Stimulated activated naive CD8-positive, alpha-beta T cell treated with anti-CD3 and anti-CD28 coated beads, Interleukin-15, Interleukin-2, amounts not matched to agents 100 ng/mL and 50 ng/mL, for 24 hours (primary cell): ENCODE results near the gene SMPD3.
A peak's percentile ranks its signal among the peaks of the same experiment; 100 is the strongest.

Experiments used
- H3K27ac Mint-ChIP-seq: one replicate; pipeline ENCODE4 v1.8.0; 2021; ENCODE audit warnings: mild to moderate bottlenecking, mixed read lengths
- H3K27me3 Mint-ChIP-seq: one replicate; pipeline ENCODE4 v1.8.0; 2021; ENCODE audit warnings: mixed read lengths
- H3K36me3 Mint-ChIP-seq: one replicate; pipeline ENCODE4 v1.8.0; 2021; ENCODE audit warnings: low read depth, mixed read lengths
- H3K4me1 Mint-ChIP-seq: one replicate; pipeline ENCODE4 v1.8.0; 2021; ENCODE audit warnings: low read depth, mixed read lengths
- H3K4me3 Mint-ChIP-seq: one replicate; pipeline ENCODE4 v1.8.0; 2021; ENCODE audit warnings: mild to moderate bottlenecking, mixed read lengths
- H3K9me3 Mint-ChIP-seq: one replicate; pipeline ENCODE4 v1.8.0; 2021; ENCODE audit warnings: mixed read lengths

SMPD3 gene

GRCh38 chr16:68458101-68458500 lies 9.8 kb upstream of the SMPD3 start:
- H3K27me3 Mint-ChIP-seq: no peaks in the 10 kb centered on the region
- no peaks in the 10 kb centered on the region for H3K9me3 Mint-ChIP-seq
- no peak overlapping the region for H3K27ac Mint-ChIP-seq
- no peaks in the 10 kb centered on the region for H3K36me3 Mint-ChIP-seq
- no peak overlapping the region for H3K4me3 Mint-ChIP-seq
- no peaks in the 10 kb centered on the region for H3K4me1 Mint-ChIP-seq

- no peaks in the 10 kb centered on the region for H3K4me1 Mint-ChIP-seq
- no peak overlapping the region for H3K4me3 Mint-ChIP-seq
Observed at GRCh38 chr16:68455631-68456030, 7.3 kb upstream of the SMPD3 start.

GRCh38 chr16:68454920-68455435 lies 6.7 kb upstream of the SMPD3 start:
- Mint-ChIP-seq H3K27ac (no peak overlapping the region), H3K36me3 (no peaks in the 10 kb centered on the region), H3K4me3 (no peak overlapping the region), H3K27me3 (no peaks in the 10 kb centered on the region), H3K4me1 (no peaks in the 10 kb centered on the region), H3K9me3 (no peaks in the 10 kb centered on the region)

More at GRCh38 chr16:68455631-68456030, 7.3 kb upstream of the SMPD3 start:
- H3K27ac Mint-ChIP-seq: no peak overlapping the region
- H3K9me3 Mint-ChIP-seq: no peaks in the 10 kb centered on the region
- H3K27me3 Mint-ChIP-seq: no peaks in the 10 kb centered on the region
- H3K36me3 Mint-ChIP-seq: no peaks in the 10 kb centered on the region

- H3K4me3 Mint-ChIP-seq: no peak overlapping the region
- no peaks in the 10 kb centered on the region for H3K36me3 Mint-ChIP-seq
- peaks cover 6% of the 10 kb centered on the region for H3K4me1 Mint-ChIP-seq
- H3K9me3 Mint-ChIP-seq: no peaks in the 10 kb centered on the region
- H3K27me3 Mint-ChIP-seq: no peaks in the 10 kb centered on the region
- no peak overlapping the region for H3K27ac Mint-ChIP-seq
Observed at GRCh38 chr16:68453816-68454215, 5.5 kb upstream of the SMPD3 start.

GRCh38 chr16:68452176-68452575 lies 3.9 kb upstream of the SMPD3 start:
- Mint-ChIP-seq H3K9me3 (no peaks in the 10 kb centered on the region), H3K4me3 (no peak overlapping the region), H3K4me1 (peaks cover 19% of the 10 kb centered on the region), H3K27ac (no peak overlapping the region), H3K36me3 (no peaks in the 10 kb centered on the region), H3K27me3 (no peaks in the 10 kb centered on the region)

GRCh38 chr16:68451676-68452075 lies 3.4 kb upstream of the SMPD3 start:
- no peak overlapping the region for H3K4me3 Mint-ChIP-seq
- H3K9me3 Mint-ChIP-seq: no peaks in the 10 kb centered on the region
- peaks cover 19% of the 10 kb centered on the region for H3K4me1 Mint-ChIP-seq
- peaks cover under 1% of the 10 kb centered on the region for H3K27me3 Mint-ChIP-seq
- H3K27ac Mint-ChIP-seq: no peak overlapping the region
- H3K36me3 Mint-ChIP-seq: no peaks in the 10 kb centered on the region

- Mint-ChIP-seq H3K4me1 (peaks cover 23% of the 10 kb centered on the region), H3K27ac (no peak overlapping the region), H3K9me3 (no peaks in the 10 kb centered on the region), H3K36me3 (no peaks in the 10 kb centered on the region), H3K27me3 (peaks cover 6% of the 10 kb centered on the region), H3K4me3 (no peak overlapping the region)
Observed at GRCh38 chr16:68450741-68451255, 2.5 kb upstream of the SMPD3 start.

- Mint-ChIP-seq H3K4me1 (peaks cover 23% of the 10 kb centered on the region), H3K27ac (no peak overlapping the region), H3K9me3 (no peaks in the 10 kb centered on the region), H3K36me3 (no peaks in the 10 kb centered on the region), H3K4me3 (peak overlapping the region; percentile 72), H3K27me3 (peaks cover 35% of the 10 kb centered on the region)
Observed at GRCh38 chr16:68447653-68448359, 502 bp downstream of the SMPD3 start.

- Mint-ChIP-seq H3K4me1 (peaks cover 23% of the 10 kb centered on the region), H3K9me3 (no peaks in the 10 kb centered on the region), H3K27me3 (peaks cover 43% of the 10 kb centered on the region), H3K27ac (no peak overlapping the region), H3K4me3 (no peak overlapping the region), H3K36me3 (no peaks in the 10 kb centered on the region)
Observed at GRCh38 chr16:68446681-68447652, 1.3 kb downstream of the SMPD3 start.

- Mint-ChIP-seq H3K4me3 (no peak overlapping the region), H3K36me3 (no peaks in the 10 kb centered on the region), H3K9me3 (no peaks in the 10 kb centered on the region), H3K27me3 (peaks cover 45% of the 10 kb centered on the region), H3K27ac (no peak overlapping the region), H3K4me1 (peaks cover 23% of the 10 kb centered on the region)
Observed at GRCh38 chr16:68445458-68445857, 2.9 kb downstream of the SMPD3 start.

- no peaks in the 10 kb centered on the region for H3K36me3 Mint-ChIP-seq
- no peaks in the 10 kb centered on the region for H3K9me3 Mint-ChIP-seq
- no peak overlapping the region for H3K27ac Mint-ChIP-seq
- peaks cover 54% of the 10 kb centered on the region for H3K27me3 Mint-ChIP-seq
- peaks cover 20% of the 10 kb centered on the region for H3K4me1 Mint-ChIP-seq
- no peak overlapping the region for H3K4me3 Mint-ChIP-seq
Observed at GRCh38 chr16:68444056-68444657, 4.2 kb downstream of the SMPD3 start.

- Mint-ChIP-seq H3K9me3 (peaks cover 4% of the 10 kb centered on the region), H3K36me3 (no peaks in the 10 kb centered on the region), H3K4me1 (peaks cover 4% of the 10 kb centered on the region), H3K27me3 (peaks cover 14% of the 10 kb centered on the region), H3K4me3 (no peak overlapping the region), H3K27ac (no peak overlapping the region)
Observed at GRCh38 chr16:68436581-68436980, 11.7 kb downstream of the SMPD3 start.

GRCh38 chr16:68434624-68435210 lies 13.6 kb downstream of the SMPD3 start:
- Mint-ChIP-seq H3K9me3 (peaks cover 4% of the 10 kb centered on the region), H3K27ac (no peak overlapping the region), H3K4me1 (peaks cover 4% of the 10 kb centered on the region), H3K4me3 (no peak overlapping the region), H3K27me3 (peaks cover 10% of the 10 kb centered on the region), H3K36me3 (no peaks in the 10 kb centered on the region)

- Mint-ChIP-seq H3K27ac (no peak overlapping the region), H3K27me3 (peaks cover under 1% of the 10 kb centered on the region), H3K4me1 (peaks cover 4% of the 10 kb centered on the region), H3K36me3 (no peaks in the 10 kb centered on the region), H3K9me3 (peaks cover 4% of the 10 kb centered on the region), H3K4me3 (no peak overlapping the region)
Observed at GRCh38 chr16:68433316-68433715, 15.0 kb downstream of the SMPD3 start.
